ENCODE measurements around the gene CSTPP1.

The CSTPP1 gene

DNA sequence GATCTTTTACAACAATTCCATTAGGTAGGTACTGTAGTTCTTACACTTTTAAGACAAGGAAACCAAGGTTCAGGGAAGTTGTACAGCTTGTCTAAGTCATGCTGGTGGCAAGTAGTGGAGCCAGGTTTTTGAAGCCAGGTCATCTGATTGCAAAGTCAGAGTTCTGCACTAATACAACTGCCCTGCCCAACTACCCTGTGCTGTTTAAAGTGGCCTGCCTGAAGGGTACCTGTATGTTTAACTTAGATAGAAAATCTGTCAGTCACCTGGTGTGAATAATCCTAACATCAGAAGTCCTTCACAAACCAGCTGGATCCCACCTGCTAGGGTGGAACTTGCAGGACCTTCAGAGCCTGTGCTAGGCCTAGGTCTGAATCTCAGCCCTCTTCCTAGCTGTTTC is 195.9 kb downstream of the CSTPP1 start:
- H3K4me3 ChIP-seq (ENCODE audit: severe bottlenecking), result no peak overlapping the region
- H3K9me3 ChIP-seq (ENCODE audit: severe bottlenecking), result no peaks in the 10 kb centered on the region
- H3K27me3 ChIP-seq (ENCODE audit: insufficient read depth, poor library complexity, severe bottlenecking), result no peaks in the 10 kb centered on the region
- no peaks in the 10 kb centered on the region for H3K4me1 ChIP-seq (ENCODE audit: insufficient read depth, poor library complexity, severe bottlenecking)
- DNase-seq (ENCODE audit: low spot score), result no peak
- H3K36me3 ChIP-seq (ENCODE audit: low read depth), result no peaks in the 10 kb centered on the region
- no peak overlapping the region for H3K27ac ChIP-seq (ENCODE audit: poor library complexity, severe bottlenecking)
- ATAC-seq (ENCODE audit: low read depth), result no peak
- TF ChIP-seq, protein P1, sequence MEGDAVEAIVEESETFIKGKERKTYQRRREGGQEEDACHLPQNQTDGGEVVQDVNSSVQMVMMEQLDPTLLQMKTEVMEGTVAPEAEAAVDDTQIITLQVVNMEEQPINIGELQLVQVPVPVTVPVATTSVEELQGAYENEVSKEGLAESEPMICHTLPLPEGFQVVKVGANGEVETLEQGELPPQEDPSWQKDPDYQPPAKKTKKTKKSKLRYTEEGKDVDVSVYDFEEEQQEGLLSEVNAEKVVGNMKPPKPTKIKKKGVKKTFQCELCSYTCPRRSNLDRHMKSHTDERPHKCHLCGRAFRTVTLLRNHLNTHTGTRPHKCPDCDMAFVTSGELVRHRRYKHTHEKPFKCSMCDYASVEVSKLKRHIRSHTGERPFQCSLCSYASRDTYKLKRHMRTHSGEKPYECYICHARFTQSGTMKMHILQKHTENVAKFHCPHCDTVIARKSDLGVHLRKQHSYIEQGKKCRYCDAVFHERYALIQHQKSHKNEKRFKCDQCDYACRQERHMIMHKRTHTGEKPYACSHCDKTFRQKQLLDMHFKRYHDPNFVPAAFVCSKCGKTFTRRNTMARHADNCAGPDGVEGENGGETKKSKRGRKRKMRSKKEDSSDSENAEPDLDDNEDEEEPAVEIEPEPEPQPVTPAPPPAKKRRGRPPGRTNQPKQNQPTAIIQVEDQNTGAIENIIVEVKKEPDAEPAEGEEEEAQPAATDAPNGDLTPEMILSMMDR (IDR thresholded peaks at IDR 0.05; ENCODE audit: poor library complexity, severe bottlenecking), result no peak

DNA sequence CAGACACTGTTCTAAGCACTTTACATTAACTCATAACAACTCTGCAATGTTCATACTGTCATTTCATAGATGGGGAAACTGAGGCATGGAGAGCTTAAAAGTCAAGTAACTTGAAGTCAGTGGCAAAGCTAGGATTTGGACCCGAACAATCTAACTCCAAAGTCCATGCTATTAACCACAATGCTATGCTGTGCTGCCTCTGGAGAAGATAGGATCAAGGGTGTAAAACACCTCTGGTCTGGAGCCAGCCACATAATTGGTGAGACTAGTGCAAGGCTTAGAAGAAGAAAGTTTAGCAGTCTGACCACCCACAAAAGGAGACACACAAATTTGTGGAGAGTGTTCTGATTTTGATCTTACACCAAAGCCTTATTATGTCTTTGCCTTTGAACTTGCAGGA is 196.4 kb downstream of the CSTPP1 start:
- Histone ChIP-seq H3K4me3 (ENCODE audit: severe bottlenecking) (no peak overlapping the region), H3K27ac (ENCODE audit: poor library complexity, severe bottlenecking) (no peak overlapping the region), H3K4me1 (ENCODE audit: insufficient read depth, poor library complexity, severe bottlenecking) (no peaks in the 10 kb centered on the region), H3K36me3 (ENCODE audit: low read depth) (no peaks in the 10 kb centered on the region), H3K9me3 (ENCODE audit: severe bottlenecking) (no peaks in the 10 kb centered on the region), H3K27me3 (ENCODE audit: insufficient read depth, poor library complexity, severe bottlenecking) (no peaks in the 10 kb centered on the region)
- DNase-seq (ENCODE audit: low spot score) (no peak), ATAC-seq (ENCODE audit: low read depth) (no peak; the same call in 2 of the 3 replicates)
- TF ChIP-seq, protein P1 (IDR thresholded peaks at IDR 0.05; ENCODE audit: poor library complexity, severe bottlenecking), result no peak

DNA sequence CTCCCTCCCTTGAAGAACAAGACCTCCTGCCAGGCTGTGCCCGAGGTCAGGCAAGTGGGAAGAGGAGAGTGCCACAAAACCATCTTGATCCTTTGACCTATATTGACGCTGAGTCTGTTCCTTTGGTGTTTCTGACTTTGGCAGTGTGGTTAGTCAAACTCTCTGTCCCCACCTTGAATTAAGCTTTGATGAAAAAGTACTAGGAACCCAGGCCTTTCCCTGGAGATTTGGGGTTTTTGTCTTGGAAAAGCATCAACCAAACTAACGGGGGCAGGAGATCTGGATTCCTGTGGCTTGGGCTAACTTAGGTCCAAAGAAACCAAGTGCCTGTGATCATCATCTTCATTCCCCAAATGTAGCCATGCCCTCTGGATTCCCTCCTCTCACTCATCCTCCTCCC is 199.8 kb downstream of the CSTPP1 start:
- ATAC-seq (ENCODE audit: low read depth), result no peak

DNA sequence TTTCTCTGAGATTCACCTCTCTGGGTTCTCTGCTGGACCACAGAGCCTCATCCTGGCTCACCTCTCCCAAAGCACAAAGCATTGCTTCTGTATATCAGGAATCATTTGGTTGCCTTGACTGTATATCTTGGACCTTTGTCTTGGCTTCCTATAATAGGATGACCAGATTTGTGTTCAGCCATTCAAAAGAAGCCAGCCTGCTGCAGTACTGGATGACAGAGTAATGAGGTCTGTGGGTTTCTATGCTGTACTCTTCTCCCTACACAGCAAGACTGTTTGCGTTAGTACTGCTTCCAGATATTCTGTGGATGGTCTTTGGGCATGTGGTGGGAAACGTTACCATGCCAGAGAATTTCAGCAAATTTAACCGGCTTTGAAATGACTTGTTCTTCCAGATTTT is 200.4 kb downstream of the CSTPP1 start:
- H3K9me3 ChIP-seq (ENCODE audit: severe bottlenecking), result no peaks in the 10 kb centered on the region
- no peak overlapping the region for H3K4me3 ChIP-seq (ENCODE audit: severe bottlenecking)
- no peak for DNase-seq (ENCODE audit: low spot score)
- H3K4me1 ChIP-seq (ENCODE audit: insufficient read depth, poor library complexity, severe bottlenecking), result no peaks in the 10 kb centered on the region
- no peak overlapping the region for H3K27ac ChIP-seq (ENCODE audit: poor library complexity, severe bottlenecking)
- no peaks in the 10 kb centered on the region for H3K27me3 ChIP-seq (ENCODE audit: insufficient read depth, poor library complexity, severe bottlenecking)
- no peak for ATAC-seq (ENCODE audit: low read depth)
- TF ChIP-seq, protein P1 (IDR thresholded peaks at IDR 0.05; ENCODE audit: poor library complexity, severe bottlenecking), result no peak
- no peaks in the 10 kb centered on the region for H3K36me3 ChIP-seq (ENCODE audit: low read depth)

More for the DNA sequence above, 199.8 kb downstream of the CSTPP1 start:
- DNase-seq (ENCODE audit: low spot score), result no peak
- Histone ChIP-seq H3K9me3 (ENCODE audit: severe bottlenecking) (no peaks in the 10 kb centered on the region), H3K36me3 (ENCODE audit: low read depth) (no peaks in the 10 kb centered on the region), H3K27ac (ENCODE audit: poor library complexity, severe bottlenecking) (no peak overlapping the region), H3K4me1 (ENCODE audit: insufficient read depth, poor library complexity, severe bottlenecking) (no peaks in the 10 kb centered on the region), H3K27me3 (ENCODE audit: insufficient read depth, poor library complexity, severe bottlenecking) (no peaks in the 10 kb centered on the region), H3K4me3 (ENCODE audit: severe bottlenecking) (no peak overlapping the region)
- TF ChIP-seq, protein P1 (IDR thresholded peaks at IDR 0.05; ENCODE audit: poor library complexity, severe bottlenecking), result no peak

DNA sequence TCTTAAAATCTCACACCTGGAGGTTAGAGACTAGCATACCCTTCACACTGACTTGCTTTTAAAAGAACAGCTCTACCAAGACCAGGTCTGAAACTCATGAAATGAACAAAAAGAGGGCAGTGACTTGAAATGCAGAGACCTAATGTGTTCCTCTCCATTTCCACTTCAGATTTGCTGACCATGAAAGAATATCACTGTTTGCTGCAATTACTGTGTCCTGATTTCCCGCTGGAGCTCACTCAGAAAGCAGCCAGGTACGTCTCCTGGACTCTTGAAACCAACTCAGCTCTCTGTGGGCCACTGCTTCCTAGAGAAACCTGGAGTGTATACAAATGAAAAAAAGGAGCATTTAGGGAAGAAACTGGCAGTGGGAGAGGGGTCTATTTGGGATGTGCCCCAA is 200.9 kb downstream of the CSTPP1 start:
- Histone ChIP-seq H3K4me3 (ENCODE audit: severe bottlenecking) (no peak overlapping the region), H3K27ac (ENCODE audit: poor library complexity, severe bottlenecking) (no peak overlapping the region), H3K36me3 (ENCODE audit: low read depth) (no peaks in the 10 kb centered on the region), H3K9me3 (ENCODE audit: severe bottlenecking) (no peaks in the 10 kb centered on the region), H3K27me3 (ENCODE audit: insufficient read depth, poor library complexity, severe bottlenecking) (no peaks in the 10 kb centered on the region), H3K4me1 (ENCODE audit: insufficient read depth, poor library complexity, severe bottlenecking) (no peaks in the 10 kb centered on the region)
- ATAC-seq (ENCODE audit: low read depth) (no peak), DNase-seq (ENCODE audit: low spot score) (no peak)
- TF ChIP-seq, protein P1 (IDR thresholded peaks at IDR 0.05; ENCODE audit: poor library complexity, severe bottlenecking), result no peak

All from RWPE2 (cell line).